ENCODE measurements around the gene ACOX2. TPM values are rescaled to one million over a fixed set of nuclear protein-coding genes. Genes with fewer than 3 reads are reported as not detected.

The ACOX2 gene
- total RNA-seq, 1 experiment from 2014 or later = 9.5 TPM

DNA sequence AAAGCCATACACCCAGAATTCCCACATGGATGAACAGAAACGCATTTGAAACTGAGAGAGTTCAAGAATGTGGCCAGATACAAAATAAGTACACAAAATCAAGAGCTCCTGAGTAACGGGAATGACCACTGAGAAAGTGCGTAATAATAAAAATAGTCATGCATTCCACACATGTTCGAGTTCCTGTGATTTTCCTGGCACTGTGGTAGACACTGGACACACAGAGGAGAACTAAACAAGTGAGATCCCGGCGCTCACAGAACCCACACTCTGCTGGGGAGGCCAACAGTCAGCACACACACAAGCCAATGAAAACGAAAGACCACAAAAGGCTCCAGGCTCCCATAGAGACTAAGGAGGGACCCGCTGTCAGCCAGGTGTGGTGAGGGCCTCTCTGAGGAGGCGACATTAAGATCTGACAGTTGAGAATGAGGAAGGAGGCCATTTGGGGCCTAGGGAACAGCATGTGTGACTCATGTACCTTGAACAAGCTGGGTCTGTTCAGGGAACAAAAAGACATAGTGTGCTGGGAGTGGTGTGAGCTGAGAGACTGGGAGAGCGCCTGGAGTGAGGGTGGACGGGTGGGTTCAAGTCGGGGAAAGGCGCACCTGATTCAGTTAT, 35.1 kb upstream of the ACOX2 start:
- no TSS peak for BruUV-seq (replicated peaks)
- no peaks in the 10 kb centered on the region for H3K27me3 ChIP-seq (replicated peaks; ENCODE audit: control insufficient read depth, insufficient read depth, low read length)
- H3K4me3 ChIP-seq (ENCODE audit: low read depth, low read length) = no peak overlapping the region
- no peaks in the 10 kb centered on the region for H3K36me3 Mint-ChIP-seq (ENCODE audit: insufficient read depth, unreplicated experiment)
- intact Hi-C loops (cut with micrococcal nuclease; ENCODE audit: unreplicated experiment) = no loop called here
- H3K4me3 Mint-ChIP-seq (ENCODE audit: unreplicated experiment) = no peak overlapping the region
- H3K27ac Mint-ChIP-seq (ENCODE audit: unreplicated experiment) = no peak overlapping the region
- no peaks in the 10 kb centered on the region for H3K9me3 ChIP-seq
- H3K9me3 Mint-ChIP-seq (ENCODE audit: unreplicated experiment) = peaks cover 11% of the 10 kb centered on the region
- H3K4me1 ChIP-seq = no peaks in the 10 kb centered on the region
- DNase-seq = no peak
- TF ChIP-seq, protein P1, sequence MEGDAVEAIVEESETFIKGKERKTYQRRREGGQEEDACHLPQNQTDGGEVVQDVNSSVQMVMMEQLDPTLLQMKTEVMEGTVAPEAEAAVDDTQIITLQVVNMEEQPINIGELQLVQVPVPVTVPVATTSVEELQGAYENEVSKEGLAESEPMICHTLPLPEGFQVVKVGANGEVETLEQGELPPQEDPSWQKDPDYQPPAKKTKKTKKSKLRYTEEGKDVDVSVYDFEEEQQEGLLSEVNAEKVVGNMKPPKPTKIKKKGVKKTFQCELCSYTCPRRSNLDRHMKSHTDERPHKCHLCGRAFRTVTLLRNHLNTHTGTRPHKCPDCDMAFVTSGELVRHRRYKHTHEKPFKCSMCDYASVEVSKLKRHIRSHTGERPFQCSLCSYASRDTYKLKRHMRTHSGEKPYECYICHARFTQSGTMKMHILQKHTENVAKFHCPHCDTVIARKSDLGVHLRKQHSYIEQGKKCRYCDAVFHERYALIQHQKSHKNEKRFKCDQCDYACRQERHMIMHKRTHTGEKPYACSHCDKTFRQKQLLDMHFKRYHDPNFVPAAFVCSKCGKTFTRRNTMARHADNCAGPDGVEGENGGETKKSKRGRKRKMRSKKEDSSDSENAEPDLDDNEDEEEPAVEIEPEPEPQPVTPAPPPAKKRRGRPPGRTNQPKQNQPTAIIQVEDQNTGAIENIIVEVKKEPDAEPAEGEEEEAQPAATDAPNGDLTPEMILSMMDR (IDR thresholded peaks at IDR 0.05; ENCODE audit: insufficient read depth in 1 of 2, low read depth in 1 of 2, low read length in 1 of 2, severe bottlenecking in 1 of 2, unreplicated experiment in 1 of 2) = no peak
- H3K4me1 Mint-ChIP-seq (ENCODE audit: low read depth, unreplicated experiment) = no peaks in the 10 kb centered on the region
- no peaks in the 10 kb centered on the region for H3K27me3 Mint-ChIP-seq (ENCODE audit: insufficient read depth, unreplicated experiment)
- no peaks in the 10 kb centered on the region for H3K36me3 ChIP-seq (ENCODE audit: control insufficient read depth, insufficient read depth, low read length)
- POLR2A ChIA-PET = no interaction called here
- CTCF ChIA-PET = no interaction called here

- no peak for DNase-seq
- Mint-ChIP-seq H3K4me1 (ENCODE audit: low read depth, unreplicated experiment) (peaks cover 7% of the 10 kb centered on the region), H3K36me3 (ENCODE audit: insufficient read depth, unreplicated experiment) (no peaks in the 10 kb centered on the region), H3K4me3 (ENCODE audit: unreplicated experiment) (no peak overlapping the region), H3K27ac (ENCODE audit: unreplicated experiment) (no peak overlapping the region), H3K9me3 (ENCODE audit: unreplicated experiment) (peaks cover 11% of the 10 kb centered on the region), H3K27me3 (ENCODE audit: insufficient read depth, unreplicated experiment) (no peaks in the 10 kb centered on the region)
- TF ChIP-seq, protein P1 (IDR thresholded peaks at IDR 0.05; ENCODE audit: insufficient read depth in 1 of 2, low read depth in 1 of 2, low read length in 1 of 2, severe bottlenecking in 1 of 2, unreplicated experiment in 1 of 2) = no peak
- no peaks in the 10 kb centered on the region for H3K36me3 ChIP-seq (ENCODE audit: control insufficient read depth, insufficient read depth, low read length)
- H3K4me1 ChIP-seq = peaks cover 8% of the 10 kb centered on the region
- intact Hi-C loops (cut with micrococcal nuclease; ENCODE audit: unreplicated experiment) = no loop called here
- H3K27me3 ChIP-seq (replicated peaks; ENCODE audit: control insufficient read depth, insufficient read depth, low read length) = no peaks in the 10 kb centered on the region
- no peak overlapping the region for H3K4me3 ChIP-seq (ENCODE audit: low read depth, low read length)
- BruUV-seq (replicated peaks) = no TSS peak
- ChIA-PET CTCF (interaction anchor here (0.6 to 3.8 kb wide), 3 partner anchors 10 to 59 kb away, joined by 3 to 29 read pairs (median 9); no protein-coding TSS in a partner anchor), POLR2A (no interaction called here)
- H3K9me3 ChIP-seq = no peaks in the 10 kb centered on the region
Observed at GRCh38 chr3:58570851-58571250, 33.9 kb upstream of the ACOX2 start.

- DNase-seq = no peak
- TF ChIP-seq, protein P1 (IDR thresholded peaks at IDR 0.05; ENCODE audit: insufficient read depth in 1 of 2, low read depth in 1 of 2, low read length in 1 of 2, severe bottlenecking in 1 of 2, unreplicated experiment in 1 of 2) = no peak
- H3K4me1 ChIP-seq = peaks cover 19% of the 10 kb centered on the region
- Mint-ChIP-seq H3K36me3 (ENCODE audit: insufficient read depth, unreplicated experiment) (no peaks in the 10 kb centered on the region), H3K9me3 (ENCODE audit: unreplicated experiment) (peaks cover 11% of the 10 kb centered on the region), H3K4me3 (ENCODE audit: unreplicated experiment) (no peak overlapping the region), H3K27ac (ENCODE audit: unreplicated experiment) (peak overlapping the region; percentile 38), H3K4me1 (ENCODE audit: low read depth, unreplicated experiment) (peaks cover 18% of the 10 kb centered on the region), H3K27me3 (ENCODE audit: insufficient read depth, unreplicated experiment) (no peaks in the 10 kb centered on the region)
- no peaks in the 10 kb centered on the region for H3K36me3 ChIP-seq (ENCODE audit: control insufficient read depth, insufficient read depth, low read length)
- no TSS peak for BruUV-seq (replicated peaks)
- no peaks in the 10 kb centered on the region for H3K9me3 ChIP-seq
- no peak overlapping the region for H3K4me3 ChIP-seq (ENCODE audit: low read depth, low read length)
- POLR2A ChIA-PET = no interaction called here
- CTCF ChIA-PET = interaction anchor here (0.7 to 3.8 kb wide), 4 partner anchors 8 to 61 kb away, joined by 3 to 29 read pairs (median 4); no protein-coding TSS in a partner anchor
- intact Hi-C loops (cut with micrococcal nuclease; ENCODE audit: unreplicated experiment) = loop anchor here (5.0 kb wide), 1 partner anchor 42 kb away; no protein-coding TSS in a partner anchor
- H3K27me3 ChIP-seq (replicated peaks; ENCODE audit: control insufficient read depth, insufficient read depth, low read length) = no peaks in the 10 kb centered on the region
Observed at GRCh38 chr3:58569287-58570001, 32.5 kb upstream of the ACOX2 start.

Data from Caco-2 (cell line).